Daoy (cell line): Measurements from ENCODE around the gene ORM1. TPM values are rescaled to one million over a fixed set of nuclear protein-coding genes. Genes with fewer than 3 reads are reported as not detected.
A peak's percentile ranks its signal among the peaks of the same experiment; 100 is the strongest.
"Not testable (repeated sequence)": the region's sequence is repeated elsewhere in the genome, so short reads cannot be mapped to it uniquely, and the experiment has no call there.

Experiments
- DNase-seq: peaks from one replicate; pipeline ENCODE4 v3.0.0-alpha.2; 2015; ENCODE audit warnings: low read depth
- total RNA-seq: library from RNA; depleted of rRNA; stranded (reverse); fragments of >200 nt; shearing (Covaris generic); gene quantifications from 2 replicates; pipeline ENCODE4 v1.2.3, GENCODE V29; 2014; rRNA removed

ORM1 gene
- not detected in 2 replicates for total RNA-seq

- DNase-seq = not testable (repeated sequence)
These were observed at the start of gene ORM1 for GRCh38 chr9:114322831-114323531. TSS of gene ORM1 (plus strand) at chr9:114323098. CDS start at chr9:114323134, 36 bp downstream.

GRCh38 chr9:114273461-114273881 is 49.4 kb upstream of the ORM1 start:
- DNase-seq = peak; percentile 3

GRCh38 chr9:114274217-114274616 is 48.7 kb upstream of the ORM1 start:
- no peak for DNase-seq

- peak; percentile 33 for DNase-seq
These were observed 47.5 kb upstream of the ORM1 start for GRCh38 chr9:114275246-114276004.

DNA sequence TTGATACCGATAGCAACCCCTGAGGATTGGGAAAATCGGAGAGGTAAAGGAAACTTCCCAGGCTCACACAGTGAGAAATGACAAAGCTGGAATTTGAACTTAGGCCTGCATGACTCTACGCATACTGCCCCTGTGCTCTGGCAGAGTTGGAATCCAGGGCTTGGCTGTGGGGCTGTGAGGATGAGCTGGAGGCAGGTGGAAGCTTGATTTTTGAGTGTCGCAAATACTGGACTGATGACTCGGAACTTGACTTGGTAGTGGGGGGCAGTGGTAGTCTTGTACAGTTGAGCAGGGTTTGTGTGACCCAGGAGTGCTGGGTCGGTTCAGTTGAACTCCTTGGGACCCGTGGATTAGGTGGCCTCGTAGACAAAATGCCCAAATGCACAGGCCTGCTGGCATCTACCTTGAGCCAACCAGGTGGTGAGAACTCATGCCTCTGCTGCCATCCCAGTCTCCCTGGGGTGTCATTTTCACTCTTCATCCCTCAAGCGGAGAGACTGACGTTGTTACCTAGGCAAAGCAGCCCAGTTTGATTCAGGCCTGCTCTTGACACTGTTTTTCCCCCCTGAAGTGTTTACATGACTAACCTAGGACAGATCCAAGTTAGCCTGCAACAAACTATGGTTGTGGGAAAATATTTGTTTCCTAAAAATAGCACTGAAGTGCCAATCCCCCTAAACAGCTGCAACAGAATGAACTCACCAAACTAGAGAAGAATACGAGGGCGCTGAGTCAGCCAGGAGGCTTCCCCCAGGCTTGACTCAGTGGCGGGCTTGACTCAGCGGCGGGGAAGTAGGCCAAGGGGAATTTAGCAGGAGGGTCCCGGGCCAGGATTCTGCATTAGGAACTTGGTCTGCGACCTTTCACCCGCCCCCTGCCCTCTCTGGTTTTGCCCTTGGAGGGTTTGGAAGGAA is 45.7 kb upstream of the ORM1 start:
- peak; percentile 93 for DNase-seq

- no peak for DNase-seq
These were observed 44.5 kb upstream of the ORM1 start for GRCh38 chr9:114278356-114278755.

- peak; percentile 90 for DNase-seq
These were observed 43.9 kb upstream of the ORM1 start for GRCh38 chr9:114278881-114279570.

- DNase-seq = no peak
These were observed 43.2 kb upstream of the ORM1 start for GRCh38 chr9:114279693-114280092.

GRCh38 chr9:114280636-114281472 is 42.0 kb upstream of the ORM1 start:
- peak; percentile 0 for DNase-seq

GRCh38 chr9:114281473-114282103 is 41.3 kb upstream of the ORM1 start:
- DNase-seq = peak; percentile 70

- no peak for DNase-seq
These were observed 40.8 kb upstream of the ORM1 start for GRCh38 chr9:114282104-114282485.

DNA sequence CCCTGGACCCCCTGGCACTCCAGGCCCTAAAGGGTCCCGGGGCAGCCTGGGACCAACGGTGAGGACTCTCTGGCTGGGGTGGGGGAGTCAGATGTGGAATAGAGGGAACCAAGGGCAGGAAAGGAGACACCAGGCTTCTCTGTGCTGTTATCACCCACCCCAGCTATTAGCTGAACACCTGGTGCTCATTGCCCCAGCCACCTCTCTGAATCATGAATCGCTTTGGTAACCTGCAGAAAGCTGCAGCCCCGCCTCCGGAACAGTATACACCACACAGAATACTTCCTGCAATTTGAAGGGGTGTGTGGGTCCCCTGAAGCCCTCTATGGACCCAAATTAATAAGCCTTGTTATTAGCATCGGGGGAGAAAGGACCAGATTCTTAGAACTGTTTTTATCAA is 40.4 kb upstream of the ORM1 start:
- DNase-seq = peak; percentile 17

- DNase-seq = peak; percentile 89
These were observed 40.0 kb upstream of the ORM1 start for GRCh38 chr9:114282926-114283325.

DNA sequence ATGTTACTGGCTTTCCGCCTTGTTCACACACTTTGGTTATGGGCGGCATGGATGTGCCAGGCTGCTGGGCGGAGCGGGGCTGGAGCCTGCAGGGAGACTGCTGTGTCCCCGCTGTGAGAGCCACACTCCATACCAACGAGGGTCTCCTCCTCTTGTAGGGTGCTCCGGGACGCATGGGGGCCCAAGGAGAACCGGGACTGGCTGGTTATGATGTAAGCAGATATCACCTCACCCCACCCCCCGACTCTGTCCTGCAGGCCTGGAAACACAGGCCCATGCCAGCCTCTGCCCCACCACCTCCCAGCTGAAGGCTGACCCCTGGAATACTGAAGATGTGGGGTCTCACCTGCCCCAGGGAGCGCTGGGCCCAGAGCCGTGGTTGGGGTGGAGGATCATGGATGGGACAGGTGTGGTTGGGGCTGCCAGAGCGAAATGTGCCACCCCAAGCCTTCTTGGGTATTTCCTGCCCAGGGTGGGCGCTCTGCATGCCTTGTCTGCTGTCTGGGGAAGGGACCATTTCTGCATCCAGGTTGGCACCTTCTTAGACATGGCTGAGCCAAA is 39.3 kb upstream of the ORM1 start:
- DNase-seq = peak; percentile 9

GRCh38 chr9:114284316-114285060 is 38.4 kb upstream of the ORM1 start:
- peak; percentile 4 for DNase-seq

GRCh38 chr9:114285166-114285867 is 37.6 kb upstream of the ORM1 start:
- peak; percentile 95 for DNase-seq

DNA sequence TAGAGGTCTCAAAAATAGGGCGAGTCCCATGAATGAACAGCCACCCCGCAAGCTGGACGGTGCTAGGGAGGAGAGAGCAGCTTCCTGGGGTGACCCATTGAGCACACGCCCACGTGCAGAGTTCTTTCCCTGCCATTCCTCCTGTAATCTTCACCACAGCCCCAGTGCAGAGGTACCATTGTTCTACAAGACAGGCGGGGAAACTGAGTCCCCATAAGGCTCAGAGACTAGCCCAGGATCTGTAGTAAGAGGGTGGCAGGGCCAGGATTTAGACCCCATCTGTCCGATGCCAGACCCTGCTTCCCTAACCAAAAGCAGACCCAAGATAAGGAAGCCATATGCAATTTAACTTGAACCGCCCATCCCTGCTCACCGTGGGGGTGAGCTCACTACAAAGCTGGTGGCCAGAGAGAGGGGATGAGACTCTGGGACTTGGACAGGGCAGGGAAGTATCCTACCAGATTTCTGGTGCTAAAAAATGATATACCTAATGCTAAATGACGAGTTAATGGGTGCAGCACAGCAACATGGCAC is 36.7 kb upstream of the ORM1 start:
- DNase-seq = peak; percentile 7
